NT2/D1 (cell line): Measurements from ENCODE around the gene DYDC2.

Experiments used
- YY1 ChIP-seq: IDR thresholded peaks from 2 replicates; pipeline ENCODE4 v1.6.1; 2011; ENCODE audit not compliant: insufficient read length, insufficient read depth
- ZNF274 ChIP-seq: IDR thresholded peaks from 2 replicates; pipeline ENCODE4 v1.6.1; 2011; ENCODE audit warnings: mild to moderate bottlenecking, low read depth, low read length

GRCh38 chr10:80405035-80405434, 48.5 kb downstream of the DYDC2 start:
- TF ChIP-seq YY1: no peak
- TF ChIP-seq ZNF274: no peak
